Measurements from ENCODE around the gene ARID1A.
"Not testable (repeated sequence)": the region's sequence is repeated elsewhere in the genome, so short reads cannot be mapped to it uniquely, and the experiment has no call there.

The ARID1A gene

DNA sequence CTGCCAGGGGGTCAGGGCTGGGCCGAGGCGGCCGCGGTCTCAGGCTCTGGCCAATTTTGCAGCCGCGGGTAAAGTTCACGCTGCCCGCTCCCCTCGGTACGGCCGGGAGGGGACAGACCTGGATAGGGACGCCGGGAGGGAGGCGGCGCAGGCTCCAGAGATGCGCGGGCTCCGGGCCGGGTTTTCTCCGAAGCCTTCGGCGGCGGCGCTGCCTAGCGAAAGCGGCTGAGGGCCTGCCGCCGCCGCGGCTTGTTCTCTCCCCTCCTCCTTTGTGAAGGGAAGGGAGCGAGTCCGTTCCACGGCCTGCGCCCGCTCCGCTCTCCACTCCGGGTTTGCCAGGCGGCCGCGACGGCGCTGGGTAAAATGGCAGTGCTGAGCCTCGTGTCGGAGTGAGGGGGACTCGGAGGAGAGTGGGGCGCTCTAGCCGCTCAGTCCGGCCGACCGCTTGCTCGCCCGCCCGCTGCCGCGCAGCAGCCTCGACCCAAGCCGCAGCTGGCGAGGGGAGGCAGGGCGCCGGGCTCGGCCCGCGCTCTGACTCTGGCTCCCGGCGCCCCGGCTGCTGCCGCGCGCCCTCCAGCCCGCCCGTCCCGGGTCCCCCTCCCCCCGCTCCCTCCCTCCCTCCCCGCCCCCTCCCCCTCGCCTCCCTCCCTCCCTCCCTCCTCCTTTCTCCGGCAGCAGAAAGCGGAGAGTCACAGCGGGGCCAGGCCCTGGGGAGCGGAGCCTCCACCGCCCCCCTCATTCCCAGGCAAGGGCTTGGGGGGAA, at the start of gene ARID1A:
ARID1A (plus strand) TSS at position 660 of the 763 bp plus-strand sequence. CDS start 389 bp downstream, outside the sequence.
- DNase-seq (ENCODE audit: low read depth in 2 of 2): peak; percentile 87 to 90

DNA sequence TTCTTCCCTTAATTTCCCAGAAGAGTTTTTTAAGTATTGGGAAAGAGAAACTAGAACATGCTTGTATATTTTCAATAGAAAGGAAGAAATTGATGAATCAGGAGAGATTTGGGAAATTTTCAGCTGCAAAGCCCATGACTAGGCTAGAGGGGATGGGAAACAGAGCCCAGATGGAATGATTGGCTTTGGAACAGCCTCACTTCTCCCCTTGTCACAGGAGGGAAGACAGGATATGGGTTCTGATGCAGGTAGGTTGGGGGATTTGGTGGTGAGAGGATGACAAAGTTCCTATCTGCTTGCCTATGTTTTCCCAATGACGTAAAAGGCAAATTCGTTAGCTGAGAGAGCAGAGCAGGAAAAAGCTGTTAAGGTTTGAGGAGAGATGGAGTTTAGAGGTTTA, 31.0 kb upstream of the ARID1A start:
- DNase-seq (ENCODE audit: low read depth in 2 of 2): no peak

DNA sequence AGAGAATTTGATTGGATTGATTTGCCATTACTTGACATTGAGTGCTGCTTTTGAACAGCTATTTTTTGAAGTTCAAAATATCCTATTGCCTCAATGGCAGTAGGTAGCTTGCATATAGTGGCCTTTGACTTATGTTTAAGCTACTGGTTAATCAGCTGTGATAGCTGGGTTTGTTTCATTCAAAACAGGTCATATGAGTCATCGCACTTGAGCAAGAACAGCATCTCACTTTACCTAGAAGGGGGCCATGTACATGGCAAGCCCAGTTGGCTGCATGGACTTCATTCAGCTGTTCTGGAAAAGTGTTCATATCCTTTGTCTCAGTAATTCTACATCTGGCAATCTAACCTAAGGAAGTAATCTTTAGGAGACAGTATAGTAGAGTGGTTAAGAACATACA, 29.0 kb upstream of the ARID1A start:
- no peak for DNase-seq (ENCODE audit: low read depth in 2 of 2)

DNA sequence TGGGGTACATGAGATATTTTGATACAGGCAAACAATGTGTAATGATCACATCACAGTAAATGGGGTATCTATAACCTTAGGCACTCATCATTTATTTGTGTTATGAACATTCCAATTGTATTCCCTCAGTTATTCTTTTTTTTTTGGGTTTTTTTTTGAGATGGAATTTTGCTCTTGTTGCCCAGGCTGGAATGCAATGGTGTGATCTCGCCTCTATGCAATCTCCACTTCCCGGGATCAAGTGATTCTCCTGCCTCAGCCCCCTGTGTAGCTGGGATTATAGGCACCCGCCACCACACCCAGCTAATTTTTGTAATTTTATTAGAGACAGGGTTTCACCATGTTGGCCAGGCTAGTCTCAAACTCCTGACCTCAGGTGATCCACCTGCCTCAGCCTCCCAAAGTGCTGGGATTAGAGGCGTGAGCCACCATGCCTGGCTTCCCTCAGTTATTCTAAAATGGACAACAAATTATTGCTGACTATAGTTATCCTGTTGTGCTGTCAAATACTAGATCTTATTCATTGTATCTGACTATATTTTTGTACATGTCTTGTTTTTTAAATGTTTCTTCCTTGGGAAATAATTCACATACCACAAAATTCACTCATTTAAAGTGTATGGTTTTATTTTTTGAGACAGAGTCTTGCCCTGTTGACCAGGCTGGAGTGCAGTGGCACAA, 27.6 kb upstream of the ARID1A start:
- DNase-seq (ENCODE audit: low read depth in 2 of 2): not testable (repeated sequence)

DNA sequence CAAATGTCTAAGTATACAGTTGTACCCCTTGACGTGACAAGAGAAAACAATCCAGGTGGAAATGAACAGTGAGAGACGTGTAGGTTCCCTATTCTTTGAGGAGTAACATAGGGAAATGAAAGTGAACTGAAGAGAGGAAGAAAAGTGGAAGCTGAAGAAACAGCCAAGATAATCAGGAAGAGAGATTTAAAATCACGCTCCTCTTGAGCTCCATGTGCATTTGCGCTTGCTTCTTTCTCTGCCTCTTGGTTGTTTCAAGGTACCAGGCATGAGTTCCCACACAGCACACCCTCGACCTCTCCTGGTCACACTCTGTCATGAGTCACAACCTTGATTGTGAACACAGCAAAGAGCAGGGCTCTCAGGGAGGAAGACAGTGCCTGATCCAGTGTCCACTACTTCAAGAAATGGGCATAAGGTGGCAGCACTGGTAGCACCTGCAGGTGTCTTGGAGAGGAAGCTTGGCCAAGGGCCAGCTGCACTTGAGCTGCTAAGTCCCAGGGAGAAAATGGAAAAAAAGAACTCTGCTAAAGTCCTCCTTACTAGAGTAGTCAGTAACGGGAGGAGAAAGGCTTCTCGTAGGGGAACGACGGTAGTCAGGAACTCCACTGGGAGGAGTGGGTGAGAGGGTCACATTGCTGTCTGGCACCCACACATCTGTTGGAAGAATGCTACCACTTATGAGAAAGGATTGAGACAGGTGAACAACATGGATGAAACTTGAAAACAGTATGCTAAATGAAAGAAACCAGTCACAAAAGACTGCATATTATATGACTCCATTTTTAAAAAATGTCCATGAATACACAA, 18.3 kb upstream of the ARID1A start:
- DNase-seq (ENCODE audit: low read depth in 2 of 2): peak; percentile 12 to 18

DNA sequence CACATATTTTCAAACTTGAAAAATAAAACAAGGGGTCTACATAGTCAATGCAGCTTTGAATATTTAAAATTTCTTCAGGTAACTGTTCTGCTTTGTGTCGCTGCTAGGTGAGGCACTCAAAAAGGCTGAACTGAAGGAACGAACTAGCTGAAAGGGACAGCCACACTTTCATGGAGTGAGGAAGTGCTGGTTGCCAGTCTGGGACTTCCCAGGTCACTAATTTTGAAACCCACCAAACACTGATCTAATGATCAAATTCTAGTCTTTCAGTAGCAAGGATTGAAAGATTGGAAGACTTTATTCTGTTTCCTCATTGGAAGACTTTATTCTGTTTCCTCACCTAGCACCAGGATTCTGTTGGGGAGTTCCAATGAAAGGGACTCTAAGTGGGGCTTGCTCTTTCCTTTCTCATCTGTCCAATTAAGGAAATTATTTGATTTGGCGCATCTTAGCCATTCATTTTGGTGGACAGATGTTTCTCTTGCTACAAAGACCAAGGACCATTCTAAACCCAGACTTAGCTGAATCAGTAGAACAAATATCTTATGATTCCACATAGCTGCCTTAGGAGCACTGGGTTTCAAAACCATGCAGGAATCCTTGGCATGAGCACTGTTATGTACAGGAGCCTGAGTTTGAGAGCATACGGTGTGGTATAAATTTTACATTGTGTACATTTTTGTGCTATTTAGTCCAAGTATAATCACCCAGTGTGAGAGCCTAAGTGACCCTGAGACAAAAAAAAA, 10.9 kb upstream of the ARID1A start:
- DNase-seq (ENCODE audit: low read depth in 2 of 2): no peak

DNA sequence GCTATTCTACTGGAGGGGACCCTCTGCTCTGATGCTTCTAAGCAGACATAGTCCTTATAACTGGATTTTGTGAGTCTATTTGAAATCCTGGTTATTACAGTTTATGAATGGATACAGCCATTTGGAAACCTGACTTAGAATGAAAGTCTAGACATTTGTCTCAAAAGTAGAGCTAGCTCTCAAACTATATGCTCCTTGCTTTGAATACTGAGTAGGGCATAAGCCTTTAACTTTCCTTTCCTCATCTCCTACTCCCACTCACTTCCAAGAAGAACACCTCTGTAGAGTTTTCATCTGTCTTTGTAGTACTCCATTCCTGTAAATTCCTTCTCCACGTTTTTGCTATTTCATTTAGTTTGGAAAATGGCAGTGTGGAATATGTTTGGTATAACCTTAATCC, 9.0 kb upstream of the ARID1A start:
- no peak for DNase-seq (ENCODE audit: low read depth in 2 of 2)

DNA sequence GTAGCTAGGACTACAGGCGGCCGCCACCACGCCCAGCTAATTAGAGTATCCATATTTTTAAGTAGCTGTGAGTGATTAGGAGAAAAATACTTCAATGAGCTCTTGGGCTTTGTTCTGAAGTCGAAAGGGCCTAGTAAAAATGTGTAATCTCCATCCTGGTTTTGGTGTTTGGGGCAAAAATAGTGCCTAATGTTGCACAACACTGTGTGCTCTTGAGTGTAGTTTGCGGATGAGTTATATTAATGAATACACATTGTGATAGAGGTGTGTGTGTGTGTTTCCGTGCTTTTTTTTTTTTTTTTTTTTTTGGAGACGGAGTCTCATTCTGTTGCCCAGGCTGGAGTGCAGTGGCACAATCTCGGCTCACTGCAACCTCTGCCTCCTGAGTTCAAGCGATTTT, 6.3 kb upstream of the ARID1A start:
- DNase-seq (ENCODE audit: low read depth in 2 of 2): no peak

DNA sequence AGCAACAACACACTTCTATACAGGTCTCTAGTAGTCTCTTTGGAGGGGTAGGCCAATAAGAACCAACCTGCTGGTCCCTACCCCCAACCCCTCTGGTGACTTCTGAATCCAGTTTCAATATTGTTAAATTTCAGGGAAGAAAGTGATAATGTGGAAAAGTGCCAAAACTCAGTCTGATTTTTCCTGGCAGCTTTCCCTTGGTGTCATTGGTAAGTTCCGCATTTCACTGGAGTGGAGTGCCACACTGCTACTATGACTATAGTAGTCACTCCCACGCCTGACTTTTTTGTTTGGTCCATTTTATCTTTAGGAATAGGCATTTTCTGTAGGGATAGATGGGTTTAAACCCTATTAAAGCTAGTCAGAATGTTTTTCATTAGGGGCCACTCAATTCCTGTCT, 5.7 kb upstream of the ARID1A start:
- no peak for DNase-seq (ENCODE audit: low read depth in 2 of 2)

DNA sequence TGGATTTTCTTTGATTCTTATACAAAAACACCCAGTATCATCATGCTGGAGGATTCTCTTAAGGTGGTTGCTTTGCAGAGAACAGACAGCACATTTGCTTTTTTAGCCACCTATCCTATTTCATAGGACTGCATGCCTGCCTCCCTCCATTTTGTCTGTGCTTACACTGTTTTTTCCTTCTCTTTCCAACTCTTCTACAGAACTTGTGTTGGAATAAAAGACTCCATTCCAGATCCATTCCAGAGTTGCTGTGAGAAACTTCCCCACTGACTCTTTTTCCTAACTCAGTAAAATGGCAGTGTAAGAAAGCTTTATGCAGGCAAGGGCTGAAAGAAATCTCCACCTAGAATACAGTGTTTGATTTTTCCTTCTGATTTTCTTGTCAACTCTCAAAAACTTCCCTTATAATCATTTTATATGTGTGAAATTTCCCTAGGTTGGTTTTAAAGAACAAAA, 5.2 kb upstream of the ARID1A start:
- DNase-seq (ENCODE audit: low read depth in 2 of 2): no peak

DNA sequence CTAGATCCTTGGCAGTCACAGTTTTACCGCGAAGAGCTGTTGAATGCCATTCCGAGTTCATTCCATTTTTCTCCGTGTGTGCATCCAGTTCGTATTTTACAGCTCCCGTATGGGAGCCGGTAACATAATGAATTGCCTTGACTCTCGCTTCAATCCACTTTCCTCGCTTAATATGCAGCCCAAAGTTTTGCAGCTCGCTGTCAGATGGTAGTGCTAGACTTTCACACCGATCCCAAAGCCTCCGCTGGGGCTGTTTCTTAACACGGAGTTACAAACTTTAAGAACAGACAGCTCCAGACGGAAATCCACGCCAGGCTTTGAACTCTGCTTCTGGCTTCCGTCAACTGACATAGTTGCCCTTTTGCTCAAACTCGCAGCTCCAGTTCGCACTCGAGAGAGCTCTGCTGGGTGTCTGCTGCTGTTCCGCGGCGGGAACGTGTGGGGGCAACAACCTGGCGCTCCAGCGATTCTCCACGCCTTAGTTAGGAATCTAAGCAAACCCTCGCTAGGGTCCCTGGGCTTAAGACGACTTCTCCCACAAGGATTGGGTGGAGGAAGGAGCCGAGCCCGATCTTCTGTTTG, 3.5 kb upstream of the ARID1A start:
- peak; percentile 52 to 54 for DNase-seq (ENCODE audit: low read depth in 2 of 2)

DNA sequence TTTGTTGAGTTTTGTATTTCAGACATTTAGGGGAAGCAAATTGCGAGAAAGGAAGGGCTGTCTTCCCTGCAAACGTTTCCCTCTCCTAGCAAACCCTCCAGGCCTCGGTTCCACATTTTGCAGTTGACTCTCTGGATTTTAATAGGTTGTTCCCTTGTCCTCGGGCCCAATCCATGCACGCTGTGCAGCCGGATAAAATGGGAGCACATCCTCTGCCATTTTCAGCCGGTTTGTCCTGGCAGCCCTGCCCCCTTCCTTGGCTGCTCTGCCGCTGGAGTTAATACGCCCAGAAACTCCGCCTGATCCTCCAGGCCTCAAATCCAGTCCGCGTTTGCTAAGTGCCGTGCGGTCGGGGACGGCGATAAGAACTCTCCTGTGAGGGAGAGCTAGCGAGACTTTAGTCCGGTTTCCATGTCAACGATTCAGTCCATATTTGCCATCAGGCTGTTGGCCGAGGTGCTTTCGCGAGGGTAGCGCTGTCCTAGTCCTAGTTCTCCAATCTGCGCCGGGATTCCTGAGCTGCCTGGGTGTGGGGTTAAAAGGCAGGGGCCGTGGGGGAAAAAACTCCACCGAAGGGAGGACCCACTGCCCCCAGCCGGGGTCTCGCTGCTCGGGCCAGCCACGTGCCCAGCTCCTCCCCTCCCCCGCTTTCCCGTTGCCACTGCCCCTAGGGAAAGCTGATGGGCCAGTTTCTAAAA, 2.9 kb upstream of the ARID1A start:
- peak; percentile 68 to 70 for DNase-seq (ENCODE audit: low read depth in 2 of 2)

DNA sequence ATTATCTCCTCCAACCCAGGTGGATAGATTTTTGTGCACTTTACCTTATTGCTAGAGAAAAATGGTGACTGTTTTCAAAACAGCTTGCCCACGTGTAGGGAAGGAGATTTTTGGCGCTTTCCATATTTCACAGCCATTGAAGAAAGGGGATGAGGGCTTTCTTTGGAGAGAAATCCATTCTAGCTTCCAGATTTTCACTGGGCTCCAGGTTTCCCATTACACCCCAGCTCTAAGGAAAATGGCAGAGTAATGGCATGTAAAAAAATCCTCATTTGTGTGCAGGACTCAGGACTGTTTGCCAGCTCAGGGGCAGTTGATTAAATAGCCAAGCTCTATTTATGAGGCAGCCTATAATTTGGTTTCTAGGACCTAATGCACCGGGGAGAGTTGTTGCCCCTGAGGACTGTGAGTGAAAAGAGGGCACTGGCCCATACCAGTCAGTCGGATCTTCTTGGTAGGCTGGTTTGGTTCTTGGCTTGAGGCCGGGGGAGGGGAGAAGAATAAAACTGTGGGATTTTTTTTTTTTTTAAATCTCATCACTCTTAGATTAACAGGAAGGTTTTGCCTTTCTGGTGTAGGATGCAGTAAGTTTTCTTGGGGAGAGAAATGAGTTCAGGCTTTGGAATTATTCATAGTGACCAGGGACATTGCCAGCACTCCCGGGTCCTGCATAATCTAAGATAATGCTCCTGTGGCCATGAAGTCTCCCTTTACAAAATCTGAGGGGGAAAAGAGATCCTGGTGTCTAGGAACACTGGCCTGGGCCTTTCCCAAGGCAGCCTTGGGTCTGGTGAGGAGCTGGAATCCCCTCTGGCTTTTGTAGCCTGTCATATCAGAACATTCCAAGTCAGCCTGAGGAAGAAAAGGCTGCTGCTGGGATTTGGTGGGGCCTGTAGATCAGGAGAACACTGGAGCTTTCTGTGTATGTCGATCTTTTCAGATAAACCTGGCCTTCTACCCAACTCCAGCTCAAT, 1.9 kb upstream of the ARID1A start:
- DNase-seq (ENCODE audit: low read depth in 2 of 2): no peak

DNA sequence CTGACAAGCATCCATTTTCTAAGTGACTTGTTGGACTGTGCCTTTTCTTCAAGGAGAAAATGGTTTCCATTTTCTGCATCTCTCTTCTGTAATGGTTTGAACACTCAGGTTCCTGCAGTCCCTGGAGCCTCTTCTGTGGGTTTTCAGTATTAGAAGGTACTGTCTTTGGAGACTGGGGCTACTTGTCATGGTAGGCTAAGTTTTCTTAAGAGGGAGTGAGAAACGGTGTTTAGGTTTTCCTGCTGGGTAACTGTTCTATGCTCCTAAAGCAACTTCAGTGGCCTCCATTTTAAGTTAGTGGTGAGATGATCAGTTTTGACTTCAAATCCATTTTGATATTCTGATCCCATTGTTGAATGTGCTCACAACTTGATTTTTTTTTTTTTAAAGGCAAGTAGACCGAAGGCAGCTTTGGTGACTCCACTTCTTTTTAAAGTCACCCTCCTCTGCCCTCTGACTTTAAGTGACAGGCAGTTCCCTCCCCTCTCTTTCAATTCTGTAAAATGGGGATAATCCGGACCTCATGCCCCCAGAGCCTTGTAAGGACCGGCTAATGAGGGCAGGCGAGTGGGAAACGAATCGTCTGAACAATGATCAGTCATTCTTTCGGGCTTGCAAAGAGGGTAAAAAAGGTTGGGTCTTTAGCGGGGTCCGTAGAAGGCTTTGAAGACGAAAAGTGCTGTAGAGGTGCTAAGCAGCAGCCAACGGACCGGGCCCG, 1.0 kb upstream of the ARID1A start:
- no peak for DNase-seq (ENCODE audit: low read depth in 2 of 2)

DNA sequence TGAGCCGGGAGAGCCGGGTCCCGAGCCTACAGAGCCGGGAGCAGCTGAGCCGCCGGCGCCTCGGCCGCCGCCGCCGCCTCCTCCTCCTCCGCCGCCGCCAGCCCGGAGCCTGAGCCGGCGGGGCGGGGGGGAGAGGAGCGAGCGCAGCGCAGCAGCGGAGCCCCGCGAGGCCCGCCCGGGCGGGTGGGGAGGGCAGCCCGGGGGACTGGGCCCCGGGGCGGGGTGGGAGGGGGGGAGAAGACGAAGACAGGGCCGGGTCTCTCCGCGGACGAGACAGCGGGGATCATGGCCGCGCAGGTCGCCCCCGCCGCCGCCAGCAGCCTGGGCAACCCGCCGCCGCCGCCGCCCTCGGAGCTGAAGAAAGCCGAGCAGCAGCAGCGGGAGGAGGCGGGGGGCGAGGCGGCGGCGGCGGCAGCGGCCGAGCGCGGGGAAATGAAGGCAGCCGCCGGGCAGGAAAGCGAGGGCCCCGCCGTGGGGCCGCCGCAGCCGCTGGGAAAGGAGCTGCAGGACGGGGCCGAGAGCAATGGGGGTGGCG, 371 bp downstream of the ARID1A start:
- no peak for DNase-seq (ENCODE audit: low read depth in 2 of 2)

DNA sequence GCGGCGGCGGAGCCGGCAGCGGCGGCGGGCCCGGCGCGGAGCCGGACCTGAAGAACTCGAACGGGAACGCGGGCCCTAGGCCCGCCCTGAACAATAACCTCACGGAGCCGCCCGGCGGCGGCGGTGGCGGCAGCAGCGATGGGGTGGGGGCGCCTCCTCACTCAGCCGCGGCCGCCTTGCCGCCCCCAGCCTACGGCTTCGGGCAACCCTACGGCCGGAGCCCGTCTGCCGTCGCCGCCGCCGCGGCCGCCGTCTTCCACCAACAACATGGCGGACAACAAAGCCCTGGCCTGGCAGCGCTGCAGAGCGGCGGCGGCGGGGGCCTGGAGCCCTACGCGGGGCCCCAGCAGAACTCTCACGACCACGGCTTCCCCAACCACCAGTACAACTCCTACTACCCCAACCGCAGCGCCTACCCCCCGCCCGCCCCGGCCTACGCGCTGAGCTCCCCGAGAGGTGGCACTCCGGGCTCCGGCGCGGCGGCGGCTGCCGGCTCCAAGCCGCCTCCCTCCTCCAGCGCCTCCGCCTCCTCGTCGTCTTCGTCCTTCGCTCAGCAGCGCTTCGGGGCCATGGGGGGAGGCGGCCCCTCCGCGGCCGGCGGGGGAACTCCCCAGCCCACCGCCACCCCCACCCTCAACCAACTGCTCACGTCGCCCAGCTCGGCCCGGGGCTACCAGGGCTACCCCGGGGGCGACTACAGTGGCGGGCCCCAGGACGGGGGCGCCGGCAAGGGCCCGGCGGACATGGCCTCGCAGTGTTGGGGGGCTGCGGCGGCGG, 1.0 kb downstream of the ARID1A start:
- DNase-seq (ENCODE audit: low read depth in 2 of 2): peak; percentile 39 to 50

DNA sequence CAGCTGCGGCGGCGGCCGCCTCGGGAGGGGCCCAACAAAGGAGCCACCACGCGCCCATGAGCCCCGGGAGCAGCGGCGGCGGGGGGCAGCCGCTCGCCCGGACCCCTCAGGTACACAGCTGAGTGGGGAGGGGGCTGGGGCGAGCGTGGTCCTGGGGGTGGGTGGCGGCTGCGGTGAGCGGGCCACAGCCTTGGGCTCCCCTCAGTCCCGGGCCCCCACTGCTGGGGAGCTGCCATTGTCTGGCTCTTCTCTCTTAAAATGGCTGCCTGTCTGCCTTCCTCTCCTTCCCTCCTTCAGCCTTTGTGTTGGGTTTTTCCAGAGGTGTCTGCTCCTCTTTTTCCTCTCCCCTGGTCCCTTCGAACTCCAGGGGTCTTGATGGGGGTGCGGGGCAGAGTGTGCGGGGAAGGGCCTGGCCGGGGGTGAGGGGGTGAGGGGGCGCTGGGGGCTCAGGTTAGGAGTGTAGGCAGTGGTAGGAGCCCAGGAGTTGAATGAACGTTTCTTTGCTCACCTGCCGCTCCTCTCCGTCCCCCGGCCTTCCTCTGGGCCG, 1.7 kb downstream of the ARID1A start:
- DNase-seq (ENCODE audit: low read depth in 2 of 2): no peak

Measured in stimulated activated CD8-positive, alpha-beta memory T cell treated with anti-CD3 and anti-CD28 coated beads, Interleukin-7, amount 100 ng/mL, for 1 hour (primary cell).